Measurements from ENCODE around the gene TSTD2. TPM values are rescaled to one million over a fixed set of nuclear protein-coding genes. Genes with fewer than 3 reads are reported as not detected.

The TSTD2 gene
- polyA plus RNA-seq, 1 experiment: 17.3 TPM

- ChIA-PET POLR2A (no interaction called here), CTCF (interaction anchor here (0.9 to 1.0 kb wide), 2 partner anchors 38 to 94 kb away, joined by 3 to 4 read pairs; no protein-coding TSS in a partner anchor)
- Histone ChIP-seq H3K27ac (ENCODE audit: low read depth, low read length) (no peak overlapping the region), H3K27me3 (ENCODE audit: control insufficient read depth, insufficient read depth, low read length) (peaks cover 8% of the 10 kb centered on the region), H3K4me3 (ENCODE audit: low read depth, low read length) (no peak overlapping the region), H3K9me3 (ENCODE audit: control insufficient read depth, insufficient read depth, low read length) (no peaks in the 10 kb centered on the region)
- DNase-seq (ENCODE audit: low read depth, low spot score): no peak
- TF ChIP-seq CTCF (IDR thresholded peaks at IDR 0.05; ENCODE audit: low read depth, low read length): no peak
These were observed 72.3 kb downstream of the TSTD2 start for GRCh38 chr9:97560851-97561250.

GRCh38 chr9:97560154-97560553 is 73.0 kb downstream of the TSTD2 start:
- Histone ChIP-seq H3K4me3 (ENCODE audit: low read depth, low read length) (no peak overlapping the region), H3K27me3 (ENCODE audit: control insufficient read depth, insufficient read depth, low read length) (peaks cover 9% of the 10 kb centered on the region), H3K9me3 (ENCODE audit: control insufficient read depth, insufficient read depth, low read length) (no peaks in the 10 kb centered on the region), H3K27ac (ENCODE audit: low read depth, low read length) (no peak overlapping the region)
- TF ChIP-seq CTCF (IDR thresholded peaks at IDR 0.05; ENCODE audit: low read depth, low read length): no peak
- ChIA-PET POLR2A (no interaction called here), CTCF (interaction anchor here (0.9 kb wide), 1 partner anchor 93 kb away, joined by 3 read pairs; no protein-coding TSS in a partner anchor)
- DNase-seq (ENCODE audit: low read depth, low spot score): no peak

GRCh38 chr9:97559111-97559514 is 74.1 kb downstream of the TSTD2 start:
- DNase-seq (ENCODE audit: low read depth, low spot score): no peak
- H3K4me3 ChIP-seq (ENCODE audit: low read depth, low read length): no peak overlapping the region
- no peak for TF ChIP-seq CTCF (IDR thresholded peaks at IDR 0.05; ENCODE audit: low read depth, low read length)
- ChIA-PET POLR2A (no interaction called here), CTCF (interaction anchor here (0.5 kb wide), 1 partner anchor 147 kb away, joined by 4 read pairs; the partner anchor contains the start of gene TDRD7)
- peaks cover 10% of the 10 kb centered on the region for H3K27me3 ChIP-seq (ENCODE audit: control insufficient read depth, insufficient read depth, low read length)
- no peak overlapping the region for H3K27ac ChIP-seq (ENCODE audit: low read depth, low read length)
- no peaks in the 10 kb centered on the region for H3K9me3 ChIP-seq (ENCODE audit: control insufficient read depth, insufficient read depth, low read length)

- Histone ChIP-seq H3K27ac (ENCODE audit: low read depth, low read length) (no peak overlapping the region), H3K27me3 (ENCODE audit: control insufficient read depth, insufficient read depth, low read length) (peaks cover 12% of the 10 kb centered on the region), H3K4me3 (ENCODE audit: low read depth, low read length) (no peak overlapping the region), H3K9me3 (ENCODE audit: control insufficient read depth, insufficient read depth, low read length) (no peaks in the 10 kb centered on the region)
- CTCF ChIA-PET: interaction anchor here (1.4 kb wide), 1 partner anchor 57 kb away, joined by 5 read pairs; no protein-coding TSS in a partner anchor
- DNase-seq (ENCODE audit: low read depth, low spot score): no peak
- POLR2A ChIA-PET: no interaction called here
- no peak for TF ChIP-seq CTCF (IDR thresholded peaks at IDR 0.05; ENCODE audit: low read depth, low read length)
These were observed 74.5 kb downstream of the TSTD2 start for GRCh38 chr9:97558701-97559101.

GRCh38 chr9:97557606-97558095 is 75.5 kb downstream of the TSTD2 start:
- ChIA-PET CTCF (interaction anchor here (1.4 kb wide), 1 partner anchor 58 kb away, joined by 5 read pairs; no protein-coding TSS in a partner anchor), POLR2A (no interaction called here)
- peaks cover 17% of the 10 kb centered on the region for H3K27me3 ChIP-seq (ENCODE audit: control insufficient read depth, insufficient read depth, low read length)
- no peak for TF ChIP-seq CTCF (IDR thresholded peaks at IDR 0.05; ENCODE audit: low read depth, low read length)
- no peak overlapping the region for H3K4me3 ChIP-seq (ENCODE audit: low read depth, low read length)
- no peaks in the 10 kb centered on the region for H3K9me3 ChIP-seq (ENCODE audit: control insufficient read depth, insufficient read depth, low read length)
- H3K27ac ChIP-seq (ENCODE audit: low read depth, low read length): no peak overlapping the region
- no peak for DNase-seq (ENCODE audit: low read depth, low spot score)

All from AG04450 (cell line).